Measurements from ENCODE around the gene JAK1.
"Not testable (repeated sequence)": the region's sequence is repeated elsewhere in the genome, so short reads cannot be mapped to it uniquely, and the experiment has no call there.

The JAK1 gene

GRCh38 chr1:65006806-65007205 lies 40.5 kb upstream of the JAK1 start:
- DNase-seq: no peak
- TF ChIP-seq CTCF (IDR thresholded peaks at IDR 0.05; ENCODE audit: low read depth, low read length, missing control alignments): no peak
- Histone ChIP-seq H3K27ac (no peak overlapping the region), H3K27me3 (replicated peaks) (no peaks in the 10 kb centered on the region), H3K36me3 (replicated peaks) (no peaks in the 10 kb centered on the region), H3K4me3 (ENCODE audit: low read depth, low read length) (no peak overlapping the region)
- in situ Hi-C loops (cut with HindIII; ENCODE audit: low pct_ligation_motif_present, low sequenced_read_pairs): no loop called here

- H3K4me3 ChIP-seq (ENCODE audit: low read depth, low read length): peak overlapping the region; percentile 68
- no peak for TF ChIP-seq CTCF (IDR thresholded peaks at IDR 0.05; ENCODE audit: low read depth, low read length, missing control alignments)
- no peaks in the 10 kb centered on the region for H3K36me3 ChIP-seq (replicated peaks)
- DNase-seq: no peak
- H3K27ac ChIP-seq: peak overlapping the region; percentile 95
- H3K27me3 ChIP-seq (replicated peaks): no peaks in the 10 kb centered on the region
- in situ Hi-C loops (cut with HindIII; ENCODE audit: low pct_ligation_motif_present, low sequenced_read_pairs): no loop called here
Observed at GRCh38 chr1:65003316-65003664, 36.9 kb upstream of the JAK1 start.

DNA sequence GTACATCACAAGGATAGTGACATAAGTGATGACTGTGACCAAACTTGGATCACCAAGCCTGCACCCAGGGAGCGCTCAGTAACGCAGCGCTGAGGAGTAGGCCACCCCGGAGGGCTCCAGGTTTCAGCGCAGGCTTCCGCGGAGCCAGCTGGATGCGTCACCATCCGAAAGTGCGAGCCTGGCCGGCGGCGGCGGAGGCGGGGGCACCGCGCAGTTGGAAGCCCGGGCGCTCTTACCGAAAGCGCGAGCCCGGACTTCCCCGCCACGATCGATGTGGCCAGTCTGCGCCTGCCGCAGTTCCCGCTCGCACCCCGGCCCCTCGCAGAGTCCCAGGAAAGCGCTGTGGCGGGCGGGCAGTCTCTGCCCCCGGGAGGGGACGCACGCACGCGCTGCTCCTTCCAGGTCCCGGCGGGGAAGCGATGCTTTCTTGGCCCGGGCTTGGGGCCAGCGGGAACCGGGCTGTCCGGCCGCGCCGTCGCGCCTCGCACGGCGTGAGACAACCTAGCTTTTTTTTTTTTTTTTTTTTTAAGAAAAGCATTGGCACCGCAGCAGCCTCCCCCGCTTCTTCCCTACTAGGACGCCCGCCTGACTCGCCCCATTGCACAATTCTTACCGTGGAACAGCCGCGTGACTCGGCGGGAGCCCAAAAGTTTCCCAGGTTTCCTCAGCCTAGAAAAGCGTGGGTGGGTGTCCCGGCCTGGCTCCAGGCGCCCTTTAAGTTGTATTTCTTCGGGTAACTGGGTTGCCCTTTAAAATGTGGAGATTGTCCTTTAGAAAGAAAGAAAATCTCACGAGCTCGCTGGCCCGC lies 36.4 kb upstream of the JAK1 start:
- Histone ChIP-seq H3K36me3 (replicated peaks) (no peaks in the 10 kb centered on the region), H3K27me3 (replicated peaks) (no peaks in the 10 kb centered on the region), H3K27ac (peak overlapping the region; percentile 95), H3K4me3 (ENCODE audit: low read depth, low read length) (peak overlapping the region; percentile 68)
- in situ Hi-C loops (cut with HindIII; ENCODE audit: low pct_ligation_motif_present, low sequenced_read_pairs): no loop called here
- no peak for TF ChIP-seq CTCF (IDR thresholded peaks at IDR 0.05; ENCODE audit: low read depth, low read length, missing control alignments)
- peak; percentile 77 for DNase-seq

DNA sequence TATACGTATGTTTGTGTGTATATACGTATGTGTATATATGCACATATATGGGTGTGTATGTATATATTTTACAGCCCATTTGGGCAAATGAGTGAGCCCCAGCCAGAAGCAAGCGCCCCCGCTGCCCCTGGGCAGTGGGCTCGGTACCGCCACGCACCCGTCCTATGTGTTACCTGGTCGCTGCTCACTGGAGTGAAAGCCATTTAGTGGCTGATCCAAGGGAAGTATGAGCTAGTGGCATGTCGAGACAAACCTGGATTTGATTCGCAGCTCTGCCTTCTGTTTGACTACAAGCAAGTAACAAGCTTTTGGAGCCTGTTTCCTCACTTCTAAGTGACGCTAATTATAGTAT lies 35.8 kb upstream of the JAK1 start:
- Histone ChIP-seq H3K27ac (peak overlapping the region; percentile 95), H3K27me3 (replicated peaks) (no peaks in the 10 kb centered on the region), H3K36me3 (replicated peaks) (no peaks in the 10 kb centered on the region), H3K4me3 (ENCODE audit: low read depth, low read length) (peak overlapping the region; percentile 68)
- DNase-seq: no peak
- TF ChIP-seq CTCF (IDR thresholded peaks at IDR 0.05; ENCODE audit: low read depth, low read length, missing control alignments): no peak
- in situ Hi-C loops (cut with HindIII; ENCODE audit: low pct_ligation_motif_present, low sequenced_read_pairs): no loop called here

GRCh38 chr1:65001231-65001792 lies 35.0 kb upstream of the JAK1 start:
- no peaks in the 10 kb centered on the region for H3K27me3 ChIP-seq (replicated peaks)
- TF ChIP-seq CTCF (IDR thresholded peaks at IDR 0.05; ENCODE audit: low read depth, low read length, missing control alignments): peak; percentile 40
- DNase-seq: peak; percentile 73
- peak overlapping the region; percentile 68 for H3K4me3 ChIP-seq (ENCODE audit: low read depth, low read length)
- in situ Hi-C loops (cut with HindIII; ENCODE audit: low pct_ligation_motif_present, low sequenced_read_pairs): no loop called here
- H3K36me3 ChIP-seq (replicated peaks): no peaks in the 10 kb centered on the region
- peak overlapping the region; percentile 0 for H3K27ac ChIP-seq

DNA sequence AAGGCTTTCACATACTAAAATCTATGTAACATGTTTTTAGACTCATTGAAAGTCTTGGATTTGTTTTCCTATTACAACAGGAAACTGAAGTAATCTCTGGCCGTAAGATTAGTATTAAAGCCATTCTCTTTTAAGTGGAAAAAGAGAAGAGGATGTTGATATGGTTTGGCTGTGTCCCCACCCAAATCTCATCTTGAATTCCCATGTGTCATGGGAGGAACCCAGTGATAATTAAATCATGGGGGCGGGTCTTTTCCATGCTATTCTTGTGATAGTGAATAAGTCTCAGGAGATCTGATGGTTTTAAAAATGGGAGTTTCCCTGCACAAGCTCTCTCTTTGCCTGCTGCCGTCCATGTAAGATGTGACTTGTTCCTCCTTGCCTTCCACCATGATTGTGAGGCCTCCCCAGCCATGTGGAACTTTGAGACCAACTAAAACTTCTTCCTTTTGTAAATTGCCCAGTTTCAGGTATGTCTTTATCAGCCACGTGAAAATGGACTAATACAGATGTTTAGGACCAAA lies 32.1 kb upstream of the JAK1 start:
- H3K4me3 ChIP-seq (ENCODE audit: low read depth, low read length); H3K27me3 ChIP-seq (replicated peaks); H3K27ac ChIP-seq; DNase-seq; H3K36me3 ChIP-seq (replicated peaks); in situ Hi-C loops (cut with HindIII; ENCODE audit: low pct_ligation_motif_present, low sequenced_read_pairs): not testable (repeated sequence)

Data from brain microvascular endothelial cell (primary cell).